ENCODE data around the gene CHRNA7. TPM values are rescaled to one million over a fixed set of nuclear protein-coding genes. Genes with fewer than 3 reads are reported as not detected.

The CHRNA7 gene
- polyA plus RNA-seq, 1 of the 3 experiments (the other 2 are of a cell fraction): 0.38 TPM

GRCh38 chr15:32098033-32098432 is 67.7 kb downstream of the CHRNA7 start:
- DNase-seq: no peak
- Histone ChIP-seq H3K27ac (ENCODE audit: low read depth in 2 of 2, low read length in 1 of 2) (peak overlapping the region in 1 of 2 experiments; percentile 53; a peak in 1 of 4 replicates), H3K9ac (no peak overlapping the region), H3K9me3 (no peaks in the 10 kb centered on the region), H3K4me3 (ENCODE audit: low read depth in 2 of 2, low read length in 1 of 2) (no peak overlapping the region), H3K4me1 (ENCODE audit: control insufficient read depth in 1 of 2, insufficient read depth in 2 of 2, low read depth in 1 of 2, low read length in 1 of 2) (peaks cover 0 to 56% of the 10 kb centered on the region in 2 experiments; a peak in 2 of 4 replicates), H3K79me2 (ENCODE audit: insufficient read depth) (no peaks in the 10 kb centered on the region), H3K4me2 (no peak overlapping the region), H3K9me2 (no peaks in the 10 kb centered on the region), H4K20me1 (ENCODE audit: insufficient read depth) (no peaks in the 10 kb centered on the region), H3K36me3 (replicated peaks in 1 of 2; ENCODE audit: control insufficient read depth in 1 of 2, insufficient read depth in 2 of 2, low read length in 1 of 2) (no peaks in the 10 kb centered on the region), H2AFZ (ENCODE audit: low read depth) (no peak overlapping the region), H3F3A (replicated peaks; ENCODE audit: insufficient read depth) (no peaks in the 10 kb centered on the region), H3K27me3 (ENCODE audit: insufficient read depth) (no peaks in the 10 kb centered on the region)
- WGBS (ENCODE audit: low lambda C conversion rate): 29% methylated on average over 5 of the region's 7 CpGs
- CTCF ChIA-PET: interaction anchor here (2.9 kb wide), 1 partner anchor 69 kb away, joined by 10 read pairs; no protein-coding TSS in a partner anchor
- POLR2A ChIA-PET: no interaction called here
- no peak for TF ChIP-seq POLR2AphosphoS5 (IDR thresholded peaks at IDR 0.05; ENCODE audit: low read depth, low read length)
- no peak for TF ChIP-seq FOXM1 (IDR thresholded peaks at IDR 0.05; ENCODE audit: low read depth)
- TF ChIP-seq PBX3 (IDR thresholded peaks at IDR 0.05): no peak

GRCh38 chr15:32099097-32099785 is 68.9 kb downstream of the CHRNA7 start:
- Histone ChIP-seq H3K79me2 (ENCODE audit: insufficient read depth) (no peaks in the 10 kb centered on the region), H3K27me3 (ENCODE audit: insufficient read depth) (no peaks in the 10 kb centered on the region), H4K20me1 (ENCODE audit: insufficient read depth) (no peaks in the 10 kb centered on the region), H2AFZ (ENCODE audit: low read depth) (no peak overlapping the region), H3K4me2 (no peak overlapping the region), H3K4me3 (ENCODE audit: low read depth in 2 of 2, low read length in 1 of 2) (no peak overlapping the region), H3K4me1 (ENCODE audit: control insufficient read depth in 1 of 2, insufficient read depth in 2 of 2, low read depth in 1 of 2, low read length in 1 of 2) (peaks cover 0 to 49% of the 10 kb centered on the region in 2 experiments; a peak in 2 of 4 replicates), H3K9me2 (no peaks in the 10 kb centered on the region), H3K27ac (ENCODE audit: low read depth in 2 of 2, low read length in 1 of 2) (peak overlapping the region in 1 of 2 experiments; percentile 89; a peak in 2 of 4 replicates), H3K9me3 (no peaks in the 10 kb centered on the region), H3K36me3 (replicated peaks in 1 of 2; ENCODE audit: control insufficient read depth in 1 of 2, insufficient read depth in 2 of 2, low read length in 1 of 2) (no peaks in the 10 kb centered on the region), H3F3A (replicated peaks; ENCODE audit: insufficient read depth) (no peaks in the 10 kb centered on the region), H3K9ac (no peak overlapping the region)
- TF ChIP-seq IRF3 (IDR thresholded peaks at IDR 0.05; ENCODE audit: low read depth, low read length): no peak
- TF ChIP-seq TCF12 (IDR thresholded peaks at IDR 0.05): no peak
- TF ChIP-seq USF2 (IDR thresholded peaks at IDR 0.05; ENCODE audit: borderline replicate concordance, low read depth, low read length): no peak
- no peak for TF ChIP-seq USF1 (IDR thresholded peaks at IDR 0.05; ENCODE audit: borderline replicate concordance, low read depth)
- no peak for TF ChIP-seq FOXJ3 (CRISPR knock-in tag; IDR thresholded peaks at IDR 0.05)
- no peak for TF ChIP-seq TAF1 (IDR thresholded peaks at IDR 0.05; ENCODE audit: borderline replicate concordance, low read depth, low read length)
- POLR2A ChIA-PET: interaction anchor here (0.7 kb wide), 1 partner anchor 69 kb away, joined by 4 read pairs; the partner anchor contains the start of gene CHRNA7
- WGBS (ENCODE audit: low lambda C conversion rate): 27% methylated on average over 6 of the region's 7 CpGs
- CTCF ChIA-PET: interaction anchor here (0.8 to 1.8 kb wide), 4 partner anchors 9 to 121 kb away, joined by 3 to 9 read pairs (median 6); no protein-coding TSS in a partner anchor
- no peak for DNase-seq

Measured in SK-N-SH (cell line).